Measurements from ENCODE around the gene DEPDC5.
A peak's percentile ranks its signal among the peaks of the same experiment; 100 is the strongest.

Gene DEPDC5

DNA sequence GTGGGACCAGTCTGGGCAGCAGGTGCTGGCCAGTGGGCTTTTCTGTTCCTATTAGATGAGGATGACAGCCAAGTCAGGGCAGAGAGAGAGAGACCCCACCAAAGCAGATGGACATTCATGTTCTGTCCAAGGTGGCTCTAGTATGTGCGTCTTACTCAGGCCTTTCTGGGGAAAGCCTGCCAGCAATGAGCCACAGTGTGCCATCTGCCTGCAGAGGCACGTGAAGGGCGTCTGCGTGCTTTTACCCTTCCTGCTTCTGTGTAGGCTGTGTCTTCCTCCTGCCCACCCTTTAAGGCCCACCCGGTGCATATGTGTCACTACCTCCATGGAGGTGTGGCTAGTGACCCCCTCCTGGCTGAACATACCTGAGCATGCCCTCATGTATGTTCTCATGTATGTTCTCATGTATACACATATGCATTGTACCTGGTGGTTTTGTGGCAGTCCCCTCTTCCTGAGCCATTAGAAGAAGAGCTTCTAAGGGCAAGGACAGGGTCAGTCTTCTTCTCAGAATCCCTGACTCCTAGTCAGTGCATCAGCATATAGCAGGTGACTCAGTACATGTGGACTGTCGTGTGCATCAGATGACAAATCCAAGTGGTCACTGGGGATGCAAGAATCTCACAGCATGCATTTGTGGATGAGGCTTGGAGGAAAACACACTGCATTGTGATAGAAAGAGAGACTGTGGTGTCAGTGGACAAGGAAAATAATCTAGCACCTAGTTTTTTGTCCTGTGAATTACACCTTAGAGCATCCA is 100.1 kb downstream of the DEPDC5 start:
- no peak for DNase-seq

DNA sequence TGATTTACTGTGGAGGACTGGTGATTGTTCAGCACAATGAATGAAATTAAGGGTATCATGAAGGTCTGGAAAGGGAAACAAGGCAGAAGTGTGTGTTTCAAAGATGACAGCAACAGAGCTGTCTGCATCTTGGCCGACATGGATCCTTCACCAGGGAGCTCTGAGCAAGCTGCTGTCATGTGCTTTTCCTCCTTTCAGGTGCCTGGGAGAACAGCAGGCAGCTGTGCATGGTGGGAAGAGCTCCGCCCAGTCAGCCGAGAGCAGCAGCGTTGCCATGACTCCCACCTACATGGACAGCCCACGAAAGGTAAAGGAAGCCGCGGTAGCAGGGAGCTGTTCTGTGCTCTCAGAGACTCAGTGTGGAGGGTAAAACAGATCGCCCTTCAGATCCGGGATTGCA is 103.4 kb downstream of the DEPDC5 start:
- no peak for DNase-seq

DNA sequence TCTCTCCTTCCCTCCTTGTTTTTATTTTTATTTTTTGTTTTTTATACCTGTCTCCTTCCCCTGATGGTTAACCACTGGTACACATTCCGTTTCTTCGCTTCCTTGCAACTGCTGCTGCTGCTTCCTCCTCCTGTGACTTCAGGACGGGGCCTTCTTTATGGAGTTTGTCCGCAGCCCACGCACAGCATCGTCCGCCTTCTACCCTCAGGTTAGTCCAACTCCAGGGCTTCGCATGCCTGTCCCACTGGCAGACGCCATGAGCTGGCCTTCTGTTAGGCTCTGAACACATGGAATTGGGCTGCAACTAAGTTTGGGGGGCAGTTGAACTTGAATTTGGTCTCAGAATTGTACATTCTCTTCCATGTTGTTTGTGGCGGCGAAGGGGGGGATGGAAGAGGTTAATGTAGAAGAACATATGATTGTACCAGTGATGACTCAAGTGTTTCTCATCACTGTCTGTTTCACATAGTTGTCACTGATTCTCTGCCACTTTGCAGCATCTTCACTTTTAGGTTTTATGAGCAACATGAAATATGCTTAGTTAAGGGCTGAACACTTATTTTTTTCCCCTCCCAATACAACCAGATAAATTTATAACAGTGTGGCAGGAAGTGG is 107.5 kb downstream of the DEPDC5 start:
- no peak for DNase-seq

DNA sequence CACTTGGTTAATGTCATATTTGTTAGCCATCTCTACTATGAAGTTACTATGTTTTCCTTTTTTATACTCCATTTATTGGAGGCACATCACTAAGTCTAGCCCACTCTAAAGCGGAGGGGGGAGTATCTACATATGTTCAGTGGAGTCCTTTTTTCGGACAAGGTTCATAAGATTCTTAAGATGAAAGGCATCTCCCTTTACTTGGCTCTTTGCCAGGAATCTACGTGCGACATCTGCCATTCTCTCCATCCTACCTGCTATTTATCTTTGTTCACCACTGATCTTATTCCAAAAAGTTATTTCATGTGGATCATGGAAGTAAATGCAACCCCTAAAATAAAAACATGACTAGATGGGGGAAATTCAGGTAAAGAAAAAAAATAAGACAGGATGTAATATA is 113.1 kb downstream of the DEPDC5 start:
- DNase-seq = no peak

DNA sequence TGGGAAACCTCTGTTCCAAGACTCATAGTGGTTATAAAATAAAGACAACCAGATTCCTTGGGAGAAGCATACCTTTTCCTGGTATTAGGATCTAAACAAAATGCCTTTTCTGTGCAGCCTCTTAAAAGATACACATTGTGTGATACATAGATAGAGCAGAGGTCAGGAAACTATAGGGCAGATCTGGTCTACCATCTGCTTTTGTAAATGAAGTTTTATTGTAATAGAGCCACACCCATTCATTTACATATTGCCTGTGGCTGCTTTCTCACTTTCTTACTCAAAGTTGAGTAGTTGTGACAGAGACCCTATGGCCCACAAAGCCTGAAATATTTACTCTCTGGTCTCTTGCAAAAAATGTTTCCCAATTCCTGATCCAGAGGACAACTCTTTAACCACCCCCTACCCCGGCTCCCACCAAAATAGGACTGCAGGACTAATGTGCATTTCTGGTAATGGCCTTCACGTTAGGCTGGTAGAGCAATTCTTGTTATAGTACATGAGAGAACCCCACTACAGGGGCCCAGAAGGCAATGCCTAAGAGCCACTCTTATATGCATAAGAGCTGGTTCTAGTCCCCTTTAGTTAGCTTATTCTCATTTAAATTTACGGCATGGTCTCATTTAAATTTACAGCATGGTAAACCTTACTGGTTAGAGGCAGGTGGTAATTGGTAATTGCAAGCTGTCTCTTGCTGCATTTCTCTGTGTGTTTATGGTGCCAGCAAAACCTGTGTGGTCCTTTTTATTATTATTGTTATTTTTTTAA is 113.8 kb downstream of the DEPDC5 start:
- no peak for DNase-seq

DNA sequence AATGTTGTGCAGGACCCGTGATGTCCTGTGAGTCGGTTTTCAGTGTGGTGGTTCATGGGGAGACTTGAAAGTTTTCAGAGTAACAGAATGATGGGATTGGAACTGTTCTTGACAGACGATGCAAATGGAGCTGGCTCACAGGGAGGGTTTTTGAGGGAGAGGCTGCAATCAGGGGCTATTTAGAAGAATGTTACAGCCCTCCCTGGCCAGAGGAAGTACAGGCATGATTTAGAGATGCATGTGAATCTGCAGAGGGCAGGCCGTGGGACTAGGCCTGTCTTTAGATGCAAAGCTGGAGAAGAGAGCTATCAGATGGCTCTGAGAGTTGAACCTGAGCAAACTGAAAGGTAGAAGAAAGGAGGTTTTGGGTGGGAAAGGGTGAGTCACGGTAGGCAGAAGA is 115.9 kb downstream of the DEPDC5 start:
- DNase-seq = no peak

DNA sequence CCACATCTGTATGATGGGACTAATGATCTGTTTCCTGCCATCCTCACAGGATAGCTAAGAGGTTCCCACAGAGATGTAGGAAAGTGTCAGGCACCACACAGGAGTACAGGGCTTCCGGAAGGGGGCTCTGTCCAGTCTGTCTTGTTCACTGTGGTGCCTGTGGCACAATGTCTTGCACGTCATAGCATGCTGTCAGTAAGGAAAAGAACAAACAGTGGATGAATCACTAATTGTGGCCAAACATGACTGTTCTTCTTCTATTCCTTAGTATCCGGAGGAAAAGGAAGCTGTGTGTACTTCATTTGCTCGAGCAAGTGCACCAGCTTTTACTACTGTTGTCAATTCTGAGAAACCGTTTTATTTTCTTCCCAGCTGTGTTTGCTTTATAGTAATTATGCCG is 117.1 kb downstream of the DEPDC5 start:
- no peak for DNase-seq

DNA sequence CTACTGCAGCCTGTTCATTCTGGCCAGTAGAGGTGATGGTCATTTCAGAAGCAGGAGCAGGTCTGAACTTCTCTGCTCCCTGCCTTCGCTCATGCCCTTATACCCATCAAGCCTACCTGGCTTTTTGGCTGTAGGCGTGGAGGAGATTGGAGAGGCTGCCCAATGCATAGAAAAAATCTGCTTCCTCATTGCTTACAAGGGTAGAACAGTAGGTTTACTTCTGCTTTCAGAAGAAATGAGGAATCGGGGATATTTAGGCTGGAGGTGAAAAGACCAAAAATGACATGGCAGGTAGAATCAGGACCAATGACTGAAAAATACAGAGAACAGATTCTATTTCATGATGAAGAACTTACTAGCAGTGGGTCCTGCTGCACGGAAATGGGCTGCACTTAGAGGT is 117.7 kb downstream of the DEPDC5 start:
- no peak for DNase-seq

DNA sequence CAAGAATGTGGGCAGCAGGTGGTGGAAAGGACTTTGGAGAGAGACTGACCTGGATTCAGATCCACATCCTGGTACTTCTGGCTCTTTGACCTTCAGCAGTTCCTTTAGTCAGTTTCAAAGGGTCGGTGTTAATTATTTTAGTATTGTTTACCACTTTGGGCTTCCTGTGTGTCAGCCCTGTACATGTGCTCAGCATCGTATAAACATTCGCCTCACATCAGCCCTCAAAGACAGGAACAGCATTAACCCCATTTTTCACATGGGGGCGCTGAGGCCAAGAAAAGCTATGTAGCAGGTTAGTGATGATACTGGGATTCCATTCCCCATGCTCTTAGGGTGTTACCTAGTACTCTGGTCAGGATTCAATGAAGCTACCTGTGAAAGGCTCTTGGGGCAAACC is 118.4 kb downstream of the DEPDC5 start:
- DNase-seq = peak in 1 of 2 donors; percentile 31

DNA sequence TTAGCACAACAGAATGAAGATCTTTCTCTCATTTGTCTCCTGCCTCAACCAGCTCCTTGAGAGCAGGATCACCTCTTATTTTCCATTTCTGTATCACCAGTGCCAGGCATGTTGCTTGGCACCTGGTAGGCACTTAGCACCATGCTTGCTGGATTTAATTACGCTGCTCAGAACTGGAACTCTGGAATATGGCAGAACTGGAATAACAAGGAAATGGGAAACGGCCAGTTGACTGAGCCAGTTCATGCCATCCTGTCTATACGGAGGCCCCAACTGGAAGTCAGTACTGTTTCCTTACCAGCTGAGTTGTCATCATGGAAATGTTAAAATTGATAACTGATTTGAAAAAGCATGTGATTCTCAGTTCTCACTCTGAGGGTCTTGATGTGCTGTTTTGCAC is 121.0 kb downstream of the DEPDC5 start:
- DNase-seq = no peak

DNA sequence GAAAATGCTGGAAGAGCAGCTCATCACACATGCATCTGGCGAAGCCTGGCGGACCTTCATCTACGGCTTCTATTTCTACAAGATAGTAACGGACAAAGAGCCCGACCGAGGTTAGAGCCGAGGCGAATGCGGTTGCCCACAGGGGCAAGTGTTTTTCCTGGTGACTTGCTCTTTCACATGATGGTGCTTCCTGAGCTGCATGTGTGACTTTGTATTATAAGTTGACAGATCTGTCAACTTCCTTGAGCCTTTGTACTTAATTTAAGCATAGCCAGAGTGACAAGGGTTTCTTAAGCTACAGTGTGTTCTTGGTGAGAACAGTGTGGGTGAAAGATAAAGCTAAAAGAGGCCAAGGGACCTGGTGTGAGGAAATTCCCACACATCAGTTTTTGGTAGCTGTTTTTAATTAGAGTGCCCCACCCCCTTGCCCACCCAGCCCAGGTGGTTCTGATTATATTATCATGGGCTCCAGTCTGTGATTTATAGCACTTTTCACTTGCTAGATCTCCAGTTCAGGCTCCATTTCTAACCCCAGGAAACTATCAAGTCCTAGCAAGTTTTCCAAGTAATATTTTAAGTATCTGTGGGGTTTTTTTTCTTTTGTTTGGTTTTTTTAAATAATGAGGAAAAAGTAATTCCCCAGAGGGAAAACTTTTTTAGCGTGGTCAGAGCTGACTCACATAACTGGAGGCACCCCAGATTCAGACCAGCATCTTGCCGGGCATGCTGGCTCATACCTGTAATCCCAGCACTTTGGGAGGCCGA is 122.5 kb downstream of the DEPDC5 start:
- DNase-seq = no peak

DNA sequence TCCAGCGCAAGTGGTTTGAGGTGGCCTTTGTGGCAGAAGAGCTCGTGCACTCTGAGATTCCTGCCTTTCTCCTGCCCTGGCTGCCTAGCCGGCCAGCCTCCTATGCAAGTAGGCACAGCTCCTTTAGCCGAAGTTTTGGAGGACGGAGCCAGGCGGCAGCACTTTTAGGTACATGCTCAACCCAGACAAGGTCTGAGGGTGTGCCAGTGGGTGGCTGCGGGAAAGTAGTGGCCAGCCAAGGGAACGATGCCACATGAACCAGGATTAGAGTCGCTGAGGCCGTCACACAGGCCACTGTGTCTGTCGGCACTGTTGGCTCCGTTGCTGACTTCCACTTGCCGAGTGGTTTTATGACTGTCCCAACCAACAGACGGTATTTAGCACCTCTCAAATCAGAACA is 125.8 kb downstream of the DEPDC5 start:
- no peak for DNase-seq

DNA sequence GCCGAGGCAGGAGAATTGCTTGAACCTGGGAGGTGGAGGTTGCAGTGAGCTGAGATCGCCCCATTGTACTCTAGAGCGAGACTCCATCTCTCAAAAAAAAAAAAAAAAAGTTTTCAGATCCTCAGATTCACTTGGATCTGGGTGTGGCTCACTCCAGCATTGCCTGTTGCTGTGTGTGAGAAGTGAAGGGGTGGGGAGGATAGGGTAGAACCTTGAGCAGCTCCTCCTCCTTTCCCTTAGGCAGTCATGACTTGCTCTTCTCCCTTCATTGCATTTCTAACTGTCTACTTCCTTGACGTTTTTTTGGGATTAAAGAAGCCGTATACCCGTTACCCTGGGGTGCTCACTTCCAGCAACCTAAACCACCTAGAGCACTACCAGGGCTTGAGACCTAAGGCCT is 127.4 kb downstream of the DEPDC5 start:
- no peak for DNase-seq

DNA sequence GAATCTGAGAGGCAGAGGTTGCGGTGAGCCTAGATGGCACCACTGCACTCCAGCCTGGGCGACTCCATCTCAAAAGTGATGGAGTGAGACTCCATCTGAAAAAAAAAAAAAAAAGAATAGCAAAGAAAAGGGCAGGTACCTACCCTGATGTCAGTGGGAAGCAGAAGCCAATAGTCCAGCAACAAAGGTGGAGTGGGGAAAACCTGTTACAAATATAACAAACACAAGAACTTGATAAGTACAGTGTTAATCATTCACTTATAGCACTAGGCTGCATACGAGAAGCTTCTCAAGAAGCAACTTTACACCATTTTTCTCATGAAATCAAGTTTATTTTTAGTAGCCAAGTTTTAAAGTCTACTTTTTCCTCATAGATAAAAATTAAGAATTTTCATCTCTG is 128.0 kb downstream of the DEPDC5 start:
- no peak for DNase-seq

DNA sequence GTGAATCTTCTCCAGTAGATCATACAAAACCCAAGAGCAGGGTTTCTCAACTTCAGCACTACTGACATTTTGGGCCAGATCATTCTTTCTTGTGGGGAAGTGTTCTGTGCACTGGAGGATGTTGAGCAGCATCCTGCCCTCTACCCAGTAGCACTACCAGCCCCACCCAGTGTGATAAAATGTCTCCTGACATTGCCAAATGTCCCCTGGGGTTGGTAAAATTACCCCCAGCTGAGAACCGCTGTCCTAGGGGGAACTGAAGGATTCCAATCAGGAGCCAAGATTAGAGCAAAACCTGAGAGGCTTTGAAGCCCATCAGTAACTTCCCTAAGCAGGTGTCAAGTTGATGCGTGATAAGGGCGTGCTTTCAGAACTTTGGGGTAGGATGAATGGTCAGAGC is 129.2 kb downstream of the DEPDC5 start:
- DNase-seq = no peak

DNA sequence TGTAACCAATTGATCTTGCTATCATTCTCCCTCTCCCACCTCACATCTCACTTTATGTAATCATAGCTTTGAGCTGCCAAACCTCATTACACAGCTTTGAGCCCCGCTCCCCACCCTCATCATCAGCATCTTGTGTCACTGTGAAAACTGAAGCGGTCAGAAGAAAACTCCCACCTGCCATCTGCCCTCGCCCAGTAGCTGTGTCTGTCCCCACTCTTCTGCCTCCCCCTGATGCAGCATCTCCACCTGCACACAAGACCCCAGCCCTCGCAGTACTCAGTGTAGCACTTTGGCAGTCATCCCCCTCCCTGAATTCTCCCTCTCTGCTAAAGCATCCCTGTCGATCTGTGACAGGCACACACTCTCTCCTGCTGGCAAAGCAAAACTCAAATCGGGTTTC is 130.2 kb downstream of the DEPDC5 start:
- no peak for DNase-seq

DNA sequence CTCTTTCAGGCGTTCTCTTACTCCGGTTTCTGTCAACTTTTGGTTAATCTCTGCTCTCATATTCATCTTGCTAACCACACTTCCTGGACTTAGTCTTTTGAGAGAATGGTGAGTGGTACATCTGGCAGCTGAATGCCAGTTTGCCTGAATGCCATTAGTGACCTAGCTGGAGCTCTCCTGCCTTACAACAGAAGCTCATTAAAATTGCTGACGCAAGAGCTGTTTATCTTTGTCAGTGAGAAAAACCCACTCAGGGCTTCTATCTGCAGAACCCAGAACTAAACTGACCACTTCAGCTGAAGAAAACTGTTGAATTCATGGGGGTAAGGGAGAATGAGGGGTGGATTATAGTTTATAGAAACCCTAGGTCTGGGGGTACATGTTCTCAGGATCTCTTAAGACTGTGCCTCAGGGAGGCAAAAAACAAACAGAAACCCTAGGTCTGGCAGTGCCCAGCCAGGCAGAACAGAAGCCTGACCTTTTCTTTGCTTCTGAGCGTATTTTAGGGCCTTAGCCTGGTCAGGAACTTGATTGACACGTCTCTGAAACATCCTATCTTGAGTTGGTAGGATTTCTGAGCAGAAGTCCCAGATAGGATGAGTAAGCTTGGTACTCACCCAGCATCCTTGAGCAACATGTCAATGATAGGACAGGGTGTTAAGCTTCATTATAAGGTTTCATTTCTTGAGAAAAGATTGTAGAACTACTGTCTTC is 137.7 kb downstream of the DEPDC5 start:
- DNase-seq = no peak

DNA sequence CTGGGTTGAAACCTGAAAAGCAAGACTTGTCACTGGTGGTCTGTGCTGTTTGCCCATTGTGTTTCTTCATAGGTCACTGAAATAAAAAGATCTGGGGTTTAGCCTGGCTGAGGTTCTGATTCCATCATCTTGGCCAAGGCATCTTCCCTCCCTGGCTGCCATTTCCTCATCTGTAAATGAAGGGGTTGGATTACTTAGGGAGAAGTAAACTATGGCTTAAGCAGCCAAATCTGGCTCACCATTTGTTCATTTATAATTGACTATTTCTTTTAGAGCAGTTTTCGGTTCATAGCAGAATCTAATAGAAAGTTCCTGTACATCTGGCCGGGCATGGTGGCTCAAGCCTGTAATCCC is 138.2 kb downstream of the DEPDC5 start:
- DNase-seq = no peak

DNA sequence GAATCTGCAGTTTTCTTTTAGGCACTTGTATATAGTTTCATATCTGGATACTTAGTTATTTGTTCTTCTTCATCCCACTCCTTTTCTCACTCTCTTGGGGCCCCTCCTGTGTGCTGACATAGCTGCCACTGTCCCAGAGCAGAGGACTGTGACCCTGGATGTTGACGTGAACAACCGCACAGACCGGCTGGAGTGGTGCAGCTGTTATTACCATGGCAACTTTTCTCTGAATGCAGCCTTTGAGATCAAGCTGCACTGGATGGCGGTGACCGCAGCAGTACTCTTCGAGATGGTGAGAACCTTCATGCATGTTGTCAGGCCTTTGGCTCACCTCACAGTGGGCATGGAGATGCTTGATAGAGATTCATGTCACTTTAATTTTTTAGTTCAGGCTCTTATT is 139.6 kb downstream of the DEPDC5 start:
- no peak for DNase-seq

DNA sequence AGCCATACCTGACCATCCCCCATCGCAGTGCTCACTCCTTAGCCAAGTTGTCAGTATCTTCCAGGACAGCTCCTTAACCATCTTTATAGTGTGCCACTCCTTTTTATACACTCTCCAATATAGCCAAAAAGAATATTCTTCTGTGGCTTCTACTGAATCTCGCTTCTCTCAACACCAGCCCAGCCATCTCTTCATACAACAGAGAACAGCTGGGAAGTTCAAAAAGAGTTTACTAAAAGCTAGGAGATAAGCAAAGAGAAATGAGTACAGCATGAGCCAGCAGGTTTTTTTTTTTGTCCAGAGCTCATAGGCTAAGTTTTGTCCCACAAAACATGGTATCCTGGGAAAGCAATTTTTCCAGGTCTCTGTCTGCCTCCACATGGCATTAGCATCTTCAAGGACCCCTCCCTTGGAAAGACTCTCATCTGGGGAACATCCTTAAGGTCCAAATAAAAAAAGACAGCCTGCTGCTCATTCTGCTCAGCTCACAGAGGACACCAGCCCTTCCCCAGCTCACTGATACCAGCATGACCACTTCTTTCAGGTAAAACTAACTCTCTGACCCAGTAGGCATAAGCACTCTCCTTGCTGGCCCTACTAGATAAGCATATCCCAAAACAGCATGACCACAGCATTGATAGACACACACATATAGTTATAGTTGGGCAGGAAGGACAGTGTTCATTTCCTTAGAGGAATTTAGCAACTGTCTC is 141.7 kb downstream of the DEPDC5 start:
- no peak for DNase-seq

DNA sequence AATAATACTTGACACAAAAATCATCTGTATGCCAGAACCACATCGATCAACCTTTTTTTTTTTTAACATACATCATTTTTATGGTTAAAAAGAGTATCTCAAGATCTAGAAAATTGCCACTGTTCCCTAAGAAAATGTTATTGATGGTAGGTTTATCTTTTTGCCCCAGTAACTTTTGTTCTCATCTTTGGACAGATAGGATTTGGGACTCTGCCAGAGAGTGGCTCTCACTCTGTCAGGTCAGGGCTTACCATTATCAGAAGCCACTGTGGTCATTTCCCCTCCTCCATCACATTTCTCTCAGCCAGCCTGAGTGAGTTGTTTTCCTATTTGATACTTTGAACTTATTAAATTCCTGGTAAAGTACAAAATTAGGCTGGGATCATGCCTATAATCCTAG is 142.7 kb downstream of the DEPDC5 start:
- DNase-seq = no peak

All from CD4-positive, alpha-beta T cell treated with Interleukin-1 beta for 1 hour (primary cell).